Stomach (tissue), 9 donors: Measurements from ENCODE around the gene MPP3. TPM values are rescaled to one million over a fixed set of nuclear protein-coding genes. Genes with fewer than 3 reads are reported as not detected.

Experiments used
- DNase-seq, 2 donors: peaks; one replicate each; pipeline versions ENCODE4 v3.0.0 to v3.0.0-alpha.2; 2013 to 2019
- H3K27ac ChIP-seq, 5 donors: fragments of 200-600 bp in 4 of 5; sonication (generic) in 4 of 5; one replicate each; pipeline ENCODE4 v1.5.1; 2013 to 2019; ENCODE audit warnings: mild to moderate bottlenecking in 1 of 5, moderate library complexity in 1 of 5
- H3K27me3 ChIP-seq, 3 donors: fragments of 200-600 bp; sonication (generic); one replicate each; pipeline ENCODE4 v1.5.1; 2017 to 2019; ENCODE audit warnings: mixed run types in 1 of 3
- H3K36me3 ChIP-seq, 4 donors: fragments of 200-600 bp; sonication (generic); 1 replicate in 3 of 4; 2 replicates in 1 of 4; pipeline ENCODE4 v1.5.1; 2016 to 2019
- H3K4me1 ChIP-seq, 4 donors: fragments of 200-600 bp; sonication (generic); one replicate each; pipeline ENCODE4 v1.5.1; 2016 to 2019
- H3K4me3 ChIP-seq, 4 donors: fragments of 200-600 bp; sonication (generic) in 3 of 4; one replicate each; pipeline ENCODE4 v1.5.1; 2016 to 2019; ENCODE audit warnings: mild to moderate bottlenecking in 1 of 4
- H3K9me3 ChIP-seq, 4 donors: fragments of 200-600 bp; sonication (generic); one replicate each; pipeline ENCODE4 v1.5.1; 2016 to 2019
- EP300 ChIP-seq: sonication (generic); formaldehyde crosslinking; IDR thresholded peaks from one replicate; pipeline ENCODE4 v1.6.1; 2017; ENCODE audit warnings: antibody characterized with exemption
- POLR2A ChIP-seq, 4 donors: fragments of 450-650 bp; IDR thresholded peaks; one replicate each; pipeline ENCODE4 v1.6.1; 2016; ENCODE audit warnings: antibody characterized with exemption in 4 of 4, control low read depth in 2 of 4, mild to moderate bottlenecking in 1 of 4, moderate library complexity in 1 of 4
- POLR2AphosphoS5 ChIP-seq, 3 donors: sonication (generic); formaldehyde crosslinking; IDR thresholded peaks; one replicate each; pipeline ENCODE4 v1.6.1; 2016; ENCODE audit warnings: antibody characterized with exemption in 3 of 3
- WGBS, 5 donors: extraction: QIAGEN DNeasy Blood & Tissue Kit in 3 of 5; methylation state at CpG; one replicate each; pipeline versions ENCODE4 v1.1.5 to v1.1.7; 2013 to 2018; 5-methylcytosine and 5-hydroxymethylcytosine counted together
- intact Hi-C: fragments of 100-400 bp; cut with DNase I; formaldehyde crosslinking; loops from one replicate; pipeline ENCODE4 v1.15.1; 2023; ENCODE audit warnings: low total_unique reads
- polyA plus RNA-seq, 3 donors: library from polyadenylated mRNA; stranded (reverse); fragments of 200-250 nt; gene quantifications; one replicate each; pipeline ENCODE4 v1.2.3, GENCODE V29; 2013
- total RNA-seq, 5 donors: library from RNA; depleted of rRNA; stranded (reverse); fragments of >200 nt; gene quantifications; one replicate each; pipeline versions ENCODE4 v1.1.0 to v1.2.3, GENCODE V29; 2014 to 2016
- TF ChIP-seq, protein P1 (sequence below), 7 experiments: fragments of 450-650 bp in 4 of 7; fragments of 200-600 bp in 3 of 7; sonication (generic) in 3 of 7; IDR thresholded peaks; one replicate each; pipeline ENCODE4 v1.5.1; 2016 to 2019; ENCODE audit warnings: antibody characterized with exemption in 7 of 7, control low read depth in 2 of 7, mild to moderate bottlenecking in 1 of 7
- donor health status: healthy with polysubstance abuse.
- donor health status: Bipolar disorder and iron deficiency.
- donor health status: healthy.

MPP3 gene
- total and polyA plus RNA-seq, 8 donors = 0.31 to 22.8 (median 10.6) TPM

DNA sequence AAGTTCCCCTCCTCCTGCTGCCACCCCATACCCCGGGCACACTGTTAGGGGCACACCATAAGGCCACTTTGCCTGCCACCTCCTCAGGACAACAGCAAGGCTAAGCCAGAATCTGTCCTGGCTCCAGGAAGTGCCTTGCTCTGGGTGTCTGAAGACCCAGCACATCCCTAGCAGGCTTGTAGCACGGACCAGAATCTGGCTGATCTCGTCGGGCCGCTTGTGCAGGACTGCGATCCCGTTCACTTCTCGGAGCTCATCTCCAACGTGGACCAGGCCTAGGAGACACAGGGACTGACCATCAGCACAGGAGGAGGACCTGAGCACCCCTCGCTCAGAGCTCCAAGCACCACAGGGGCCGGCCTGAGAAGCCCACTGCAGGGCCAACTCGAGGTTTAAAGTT is 7.4 kb downstream of the MPP3 start:
- DNase-seq = no peak
- TF ChIP-seq EP300 (no peak), POLR2AphosphoS5 (IDR thresholded peaks at IDR 0.05) (no peak), POLR2A (IDR thresholded peaks at IDR 0.05) (no peak)
- TF ChIP-seq, protein P1, sequence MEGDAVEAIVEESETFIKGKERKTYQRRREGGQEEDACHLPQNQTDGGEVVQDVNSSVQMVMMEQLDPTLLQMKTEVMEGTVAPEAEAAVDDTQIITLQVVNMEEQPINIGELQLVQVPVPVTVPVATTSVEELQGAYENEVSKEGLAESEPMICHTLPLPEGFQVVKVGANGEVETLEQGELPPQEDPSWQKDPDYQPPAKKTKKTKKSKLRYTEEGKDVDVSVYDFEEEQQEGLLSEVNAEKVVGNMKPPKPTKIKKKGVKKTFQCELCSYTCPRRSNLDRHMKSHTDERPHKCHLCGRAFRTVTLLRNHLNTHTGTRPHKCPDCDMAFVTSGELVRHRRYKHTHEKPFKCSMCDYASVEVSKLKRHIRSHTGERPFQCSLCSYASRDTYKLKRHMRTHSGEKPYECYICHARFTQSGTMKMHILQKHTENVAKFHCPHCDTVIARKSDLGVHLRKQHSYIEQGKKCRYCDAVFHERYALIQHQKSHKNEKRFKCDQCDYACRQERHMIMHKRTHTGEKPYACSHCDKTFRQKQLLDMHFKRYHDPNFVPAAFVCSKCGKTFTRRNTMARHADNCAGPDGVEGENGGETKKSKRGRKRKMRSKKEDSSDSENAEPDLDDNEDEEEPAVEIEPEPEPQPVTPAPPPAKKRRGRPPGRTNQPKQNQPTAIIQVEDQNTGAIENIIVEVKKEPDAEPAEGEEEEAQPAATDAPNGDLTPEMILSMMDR (IDR thresholded peaks at IDR 0.05) = no peak
- H3K4me1 ChIP-seq = peaks cover 10 to 22% (median 16%) of the 10 kb centered on the region in 4 donors
- no peaks in the 10 kb centered on the region for H3K9me3 ChIP-seq
- 92 to 97% (median 93%) methylated on average over 10 to 12 of the region's 12 CpGs for WGBS, 5 donors
- intact Hi-C loops = no loop called here
- no peak overlapping the region for H3K4me3 ChIP-seq
- peaks cover 3 to 68% (median 49%) of the 10 kb centered on the region in 4 donors for H3K36me3 ChIP-seq
- no peak overlapping the region for H3K27ac ChIP-seq
- no peaks in the 10 kb centered on the region for H3K27me3 ChIP-seq

DNA sequence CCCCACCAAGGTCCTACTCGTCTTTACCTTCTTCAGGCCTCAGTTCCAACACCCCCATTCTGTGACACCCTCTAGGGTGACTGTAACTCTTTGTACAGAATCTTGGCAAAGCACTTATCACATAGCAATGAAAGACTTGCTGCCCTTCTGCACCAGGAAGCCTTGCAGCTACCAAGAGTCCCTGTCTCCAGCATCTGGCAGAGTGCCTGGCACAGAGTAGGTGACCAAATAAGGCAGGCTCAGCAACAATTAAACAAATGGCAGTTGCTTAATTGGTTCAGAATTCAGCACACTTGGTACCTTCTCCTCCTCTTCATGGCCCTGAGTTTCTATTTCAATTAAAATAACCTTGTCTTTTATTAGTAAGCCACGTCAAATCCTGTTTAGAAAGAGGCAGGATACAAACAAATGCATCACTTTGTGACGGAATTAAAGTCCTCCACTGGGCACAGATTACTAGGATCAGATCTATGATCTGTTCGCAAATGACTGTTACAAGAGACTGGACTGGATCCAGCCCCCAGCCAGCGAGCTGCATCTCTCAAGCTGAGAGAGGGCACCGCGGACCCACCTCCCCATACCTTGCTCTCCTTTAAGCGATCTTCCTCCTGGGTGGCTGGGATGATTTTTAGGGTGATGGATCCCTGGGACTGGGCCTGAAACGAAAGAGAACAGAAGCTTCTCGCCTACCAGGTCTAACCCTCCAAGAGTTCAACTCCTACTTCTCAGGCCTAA is 9.4 kb downstream of the MPP3 start:
- peak in 1 of 2 donors; percentile 88 for DNase-seq
- H3K9me3 ChIP-seq = no peaks in the 10 kb centered on the region
- no peaks in the 10 kb centered on the region for H3K27me3 ChIP-seq
- TF ChIP-seq POLR2A (IDR thresholded peaks at IDR 0.05) (no peak), POLR2AphosphoS5 (IDR thresholded peaks at IDR 0.05) (peak in 2 of 3 donors; percentile 38 to 68)
- no peak overlapping the region for H3K4me3 ChIP-seq
- WGBS, 5 donors = 56 to 63% (median 59%) methylated on average over 10 of the region's 10 CpGs
- H3K36me3 ChIP-seq = peaks cover 3 to 66% (median 41%) of the 10 kb centered on the region in 4 donors
- intact Hi-C loops = no loop called here
- peaks cover 10 to 20% (median 16%) of the 10 kb centered on the region in 4 donors for H3K4me1 ChIP-seq
- peak overlapping the region; percentile 37 to 77 (median 69) for H3K27ac ChIP-seq

DNA sequence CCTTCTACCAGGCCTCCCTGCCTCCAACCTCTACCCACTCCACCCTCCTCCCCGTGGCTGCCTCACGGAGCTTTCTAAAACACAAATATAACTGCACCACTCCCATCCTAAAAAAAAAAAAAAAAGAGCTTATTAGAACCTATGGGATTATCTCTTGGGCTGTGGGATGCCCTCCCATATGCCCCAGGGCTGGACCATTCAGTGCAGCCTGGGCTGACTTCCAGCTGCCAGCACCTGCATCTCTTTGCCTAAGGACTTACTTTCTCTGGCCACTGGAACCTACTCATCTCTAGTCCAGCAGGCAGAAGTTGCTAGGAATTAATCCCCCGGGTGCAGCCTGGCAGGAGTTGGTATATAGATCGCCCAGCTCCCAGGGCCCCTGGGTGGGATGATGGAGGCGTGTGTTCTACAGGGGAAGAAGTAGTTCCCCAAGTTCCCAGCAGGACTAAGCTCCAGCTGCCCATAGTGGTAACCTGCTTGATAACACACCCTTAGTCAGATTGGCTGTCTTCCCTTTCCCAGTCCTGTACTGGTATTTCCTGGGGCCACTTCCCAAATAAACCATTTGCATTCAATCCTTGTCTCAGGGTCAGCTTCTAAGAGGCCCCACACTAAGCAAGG is 10.3 kb downstream of the MPP3 start:
- no peak overlapping the region for H3K4me3 ChIP-seq
- H3K4me1 ChIP-seq = peaks cover 10 to 20% (median 16%) of the 10 kb centered on the region in 4 donors
- H3K27me3 ChIP-seq = no peaks in the 10 kb centered on the region
- no peak for DNase-seq
- WGBS, 5 donors = 42 to 72% (median 49%) methylated on average over 5 of the region's 5 CpGs
- TF ChIP-seq POLR2A (IDR thresholded peaks at IDR 0.05) (no peak), POLR2AphosphoS5 (IDR thresholded peaks at IDR 0.05) (no peak), EP300 (no peak)
- TF ChIP-seq, protein P1 (IDR thresholded peaks at IDR 0.05) = no peak
- peaks cover 3 to 59% (median 38%) of the 10 kb centered on the region in 4 donors for H3K36me3 ChIP-seq
- intact Hi-C loops = no loop called here
- H3K9me3 ChIP-seq = no peaks in the 10 kb centered on the region
- H3K27ac ChIP-seq = peak overlapping the region; percentile 37 to 77 (median 69)

DNA sequence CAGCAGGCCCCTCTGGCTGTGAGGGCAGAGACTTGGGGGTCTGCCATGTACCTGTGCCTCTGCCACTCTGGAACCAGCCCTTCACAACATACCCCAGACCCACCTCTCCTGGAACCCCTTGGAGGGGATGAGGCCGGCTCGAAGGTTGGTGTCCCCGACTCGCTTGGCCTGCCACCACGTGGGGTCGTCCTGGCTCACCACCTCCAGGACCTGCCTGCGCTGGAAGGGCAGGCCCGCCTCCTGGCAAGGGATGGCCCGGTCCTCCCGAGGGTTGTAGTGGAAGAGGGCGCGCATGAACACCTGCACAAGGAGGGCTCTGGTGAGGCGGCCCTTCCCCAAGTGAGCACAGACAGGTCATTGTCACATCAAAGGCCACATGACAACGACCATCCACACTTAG is 12.2 kb downstream of the MPP3 start:
- 90 to 94% (median 93%) methylated on average over 14 of the region's 14 CpGs for WGBS, 5 donors
- intact Hi-C loops = no loop called here
- no peak for TF ChIP-seq POLR2A (IDR thresholded peaks at IDR 0.05)
- TF ChIP-seq, protein P1 (IDR thresholded peaks at IDR 0.05) = no peak
- TF ChIP-seq POLR2AphosphoS5 (IDR thresholded peaks at IDR 0.05) = no peak
- TF ChIP-seq EP300 = no peak
- peaks cover 7 to 57% (median 32%) of the 10 kb centered on the region in 4 donors for H3K36me3 ChIP-seq
- no peaks in the 10 kb centered on the region for H3K27me3 ChIP-seq
- H3K4me3 ChIP-seq = no peak overlapping the region
- no peak overlapping the region for H3K27ac ChIP-seq
- peaks cover 10 to 20% (median 16%) of the 10 kb centered on the region in 4 donors for H3K4me1 ChIP-seq
- H3K9me3 ChIP-seq = no peaks in the 10 kb centered on the region
- no peak for DNase-seq
